HPDE6-E6E7 (cell line): Measurements from ENCODE around the gene KRTAP1-1.
"Not testable (repeated sequence)": the region's sequence is repeated elsewhere in the genome, so short reads cannot be mapped to it uniquely, and the experiment has no call there.

Experiments
- DNase-seq: peaks from one replicate; pipeline ENCODE4 v3.0.0; 2011; ENCODE audit warnings: missing footprints; ENCODE audit errors: extremely low spot score

Gene KRTAP1-1

GRCh38 chr17:41040783-41041571 lies at the start of gene KRTAP1-1:
Gene KRTAP1-1 (minus strand): TSS chr17:41041450. CDS start chr17:41041397, 53 bp downstream.
- not testable (repeated sequence) for DNase-seq

GRCh38 chr17:41088760-41089352 lies 47.6 kb upstream of the KRTAP1-1 start:
- not testable (repeated sequence) for DNase-seq

- DNase-seq, result not testable (repeated sequence)
Observed at GRCh38 chr17:41084100-41084856, 43.0 kb upstream of the KRTAP1-1 start, which contains the start of gene KRTAP4-7. Gene KRTAP4-7 (plus strand): TSS chr17:41084150. CDS start chr17:41084207, 57 bp downstream.

- DNase-seq, result not testable (repeated sequence)
Observed at GRCh38 chr17:41083427-41083826, 42.2 kb upstream of the KRTAP1-1 start.

- DNase-seq, result no peak
Observed at GRCh38 chr17:41082626-41083025, 41.4 kb upstream of the KRTAP1-1 start.

GRCh38 chr17:41076788-41077187 lies 35.5 kb upstream of the KRTAP1-1 start:
- no peak for DNase-seq

- DNase-seq, result no peak
Observed at GRCh38 chr17:41073676-41074075, 32.4 kb upstream of the KRTAP1-1 start.

GRCh38 chr17:41071606-41072360 lies 30.5 kb upstream of the KRTAP1-1 start:
- DNase-seq, result no peak

- DNase-seq, result no peak
Observed at GRCh38 chr17:41069031-41069430, 27.8 kb upstream of the KRTAP1-1 start.

GRCh38 chr17:41067281-41067680 lies 26.0 kb upstream of the KRTAP1-1 start:
- no peak for DNase-seq

GRCh38 chr17:41065829-41066624 lies 24.8 kb upstream of the KRTAP1-1 start, which contains the start of gene KRTAP2-4:
Gene KRTAP2-4 (minus strand): TSS chr17:41065879. CDS start chr17:41065845, 34 bp downstream.
- peak; percentile 48 for DNase-seq

- DNase-seq, result not testable (repeated sequence)
Observed at GRCh38 chr17:41065016-41065689, 23.9 kb upstream of the KRTAP1-1 start.

- no peak for DNase-seq
Observed at GRCh38 chr17:41064301-41064700, 23.1 kb upstream of the KRTAP1-1 start.

- DNase-seq, result no peak
Observed at GRCh38 chr17:41063449-41063848, 22.2 kb upstream of the KRTAP1-1 start.

- DNase-seq, result no peak
Observed at GRCh38 chr17:41061964-41062363, 20.7 kb upstream of the KRTAP1-1 start.

- DNase-seq, result peak; percentile 50
Observed at GRCh38 chr17:41060052-41060604, 18.9 kb upstream of the KRTAP1-1 start, which contains the start of gene KRTAP2-3. Gene KRTAP2-3 (minus strand): TSS chr17:41060114. CDS start chr17:41060050, 64 bp downstream.

- peak; percentile 31 for DNase-seq
Observed at GRCh38 chr17:41059276-41060051, 18.2 kb upstream of the KRTAP1-1 start.

- DNase-seq, result no peak
Observed at GRCh38 chr17:41058741-41059140, 17.5 kb upstream of the KRTAP1-1 start.

GRCh38 chr17:41057547-41057946 lies 16.3 kb upstream of the KRTAP1-1 start:
- no peak for DNase-seq
